AG10803 (cell line): Measurements from ENCODE around the gene FUNDC2.

Experiments
- DNase-seq: peaks from one replicate; pipeline ENCODE4 v3.0.0; 2010; ENCODE audit warnings: low read depth
- H3K4me3 ChIP-seq: 2 replicates; pipeline ENCODE4 v1.5.1; 2011; ENCODE audit warnings: mild to moderate bottlenecking, low read length, control low read depth
- TF ChIP-seq, protein P1 (sequence below): conservative IDR thresholded peaks from 2 replicates; pipeline ENCODE4 v1.5.1; 2011; ENCODE audit warnings: mild to moderate bottlenecking, low read length, control low read depth, inconsistent platforms

The FUNDC2 gene

DNA sequence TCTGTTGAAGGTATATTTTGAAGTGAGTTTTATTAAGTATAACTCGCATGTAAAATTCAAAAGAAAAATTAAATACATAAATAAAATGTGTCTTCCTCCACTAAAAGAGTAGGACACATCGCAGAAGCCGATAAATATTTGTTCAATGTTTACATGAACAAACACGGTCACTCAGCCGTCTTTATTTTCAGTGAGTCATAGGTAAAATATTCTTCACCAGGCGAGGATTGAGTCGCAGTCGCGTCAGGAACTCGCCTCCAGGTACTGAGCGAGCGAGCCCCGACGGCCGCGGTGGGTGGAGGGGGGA is 271 bp upstream of the FUNDC2 start:
- H3K4me3 ChIP-seq, result peak overlapping the region; percentile 76
- no peak for DNase-seq
- TF ChIP-seq, protein P1, sequence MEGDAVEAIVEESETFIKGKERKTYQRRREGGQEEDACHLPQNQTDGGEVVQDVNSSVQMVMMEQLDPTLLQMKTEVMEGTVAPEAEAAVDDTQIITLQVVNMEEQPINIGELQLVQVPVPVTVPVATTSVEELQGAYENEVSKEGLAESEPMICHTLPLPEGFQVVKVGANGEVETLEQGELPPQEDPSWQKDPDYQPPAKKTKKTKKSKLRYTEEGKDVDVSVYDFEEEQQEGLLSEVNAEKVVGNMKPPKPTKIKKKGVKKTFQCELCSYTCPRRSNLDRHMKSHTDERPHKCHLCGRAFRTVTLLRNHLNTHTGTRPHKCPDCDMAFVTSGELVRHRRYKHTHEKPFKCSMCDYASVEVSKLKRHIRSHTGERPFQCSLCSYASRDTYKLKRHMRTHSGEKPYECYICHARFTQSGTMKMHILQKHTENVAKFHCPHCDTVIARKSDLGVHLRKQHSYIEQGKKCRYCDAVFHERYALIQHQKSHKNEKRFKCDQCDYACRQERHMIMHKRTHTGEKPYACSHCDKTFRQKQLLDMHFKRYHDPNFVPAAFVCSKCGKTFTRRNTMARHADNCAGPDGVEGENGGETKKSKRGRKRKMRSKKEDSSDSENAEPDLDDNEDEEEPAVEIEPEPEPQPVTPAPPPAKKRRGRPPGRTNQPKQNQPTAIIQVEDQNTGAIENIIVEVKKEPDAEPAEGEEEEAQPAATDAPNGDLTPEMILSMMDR, result no peak

DNA sequence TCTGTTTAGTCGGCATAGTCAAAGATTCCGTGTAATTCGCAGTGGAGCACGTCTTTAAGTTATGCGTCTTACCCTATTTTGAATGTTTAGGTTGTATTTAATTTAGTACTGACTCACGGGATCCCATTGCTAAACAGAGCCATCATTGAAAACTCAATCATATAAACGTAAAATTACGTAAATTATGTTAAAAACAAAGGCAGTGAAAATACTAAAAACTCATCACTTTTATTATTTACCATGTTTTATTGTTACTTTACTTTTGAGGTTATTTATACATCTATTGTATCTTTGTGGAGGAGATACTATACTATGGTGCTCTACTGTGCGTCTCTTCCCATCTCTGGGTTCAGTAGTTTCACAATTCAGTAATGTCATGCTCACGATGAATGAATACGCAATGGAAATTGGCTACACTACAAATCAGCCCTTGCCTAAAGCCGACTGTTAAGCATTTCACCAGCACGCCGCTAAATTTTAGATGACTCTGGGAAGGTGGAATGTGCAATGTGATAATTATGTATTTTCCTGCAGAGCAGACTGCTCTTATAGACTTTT is 944 bp downstream of the FUNDC2 start:
- peak overlapping the region; percentile 76 for H3K4me3 ChIP-seq
- DNase-seq, result peak; percentile 76
- TF ChIP-seq, protein P1, result no peak

DNA sequence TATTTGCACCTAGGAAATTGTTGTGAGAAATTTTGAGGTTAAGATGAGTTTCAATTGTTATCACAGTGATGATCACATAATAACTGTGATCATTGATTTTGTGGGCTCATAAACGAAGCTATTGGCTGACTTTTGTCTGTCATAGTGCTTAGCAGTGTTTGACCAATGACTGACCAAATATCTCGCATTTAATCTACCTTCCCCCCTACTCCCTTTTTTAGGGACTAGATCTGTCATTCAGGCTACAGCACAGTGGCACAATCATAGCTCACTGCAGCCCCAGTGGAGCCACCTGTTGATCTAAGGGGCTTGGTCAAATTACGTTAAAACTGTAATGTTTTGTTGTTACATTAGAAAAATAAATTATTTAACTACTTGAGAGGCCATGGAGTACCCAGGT is 1.5 kb downstream of the FUNDC2 start:
- TF ChIP-seq, protein P1, result no peak
- DNase-seq, result no peak
- H3K4me3 ChIP-seq, result peak overlapping the region; percentile 76

DNA sequence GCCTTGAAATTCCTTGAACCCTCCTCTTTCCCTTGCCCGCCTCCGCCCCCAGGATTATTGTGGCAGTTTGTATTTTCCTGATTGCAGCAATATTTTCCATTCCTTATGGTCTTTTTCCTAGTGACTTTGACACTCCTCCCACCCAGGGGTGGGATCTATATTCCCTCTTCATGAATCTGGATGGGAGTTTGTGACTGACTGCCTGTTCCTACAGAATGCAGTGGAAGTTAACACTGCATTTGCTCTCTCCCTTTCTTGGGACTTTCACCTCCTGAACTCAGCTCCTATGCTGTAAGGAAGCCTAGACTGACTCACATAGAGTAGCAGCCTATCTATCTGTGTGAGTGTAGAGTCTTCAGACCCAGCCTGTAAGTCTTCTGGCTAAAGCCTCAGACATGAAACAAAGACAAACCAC is 2.2 kb downstream of the FUNDC2 start:
- H3K4me3 ChIP-seq, result no peak overlapping the region

DNA sequence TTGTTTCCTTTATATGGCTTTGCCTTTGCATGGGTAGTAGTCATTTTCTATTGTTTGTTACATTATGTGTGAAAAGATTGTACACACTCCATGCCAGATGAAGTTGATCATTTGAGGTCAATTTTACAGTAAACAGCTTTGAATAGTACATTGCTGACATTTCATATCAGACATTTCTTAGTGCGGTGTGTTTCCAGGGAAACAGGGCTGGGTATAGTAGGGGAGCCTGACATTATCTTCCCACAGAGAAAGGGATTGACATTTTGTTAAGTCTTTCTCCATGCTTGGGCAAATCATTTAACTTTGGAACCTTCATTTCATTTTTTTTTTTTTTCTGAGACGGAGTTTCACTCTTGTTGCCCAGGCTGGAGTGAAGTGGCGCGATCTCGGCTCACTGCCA is 5.0 kb downstream of the FUNDC2 start:
- TF ChIP-seq, protein P1, result no peak
- no peak overlapping the region for H3K4me3 ChIP-seq
- no peak for DNase-seq

More for the DNA sequence above, 2.2 kb downstream of the FUNDC2 start:
- DNase-seq, result peak; percentile 44
- TF ChIP-seq, protein P1, result no peak

DNA sequence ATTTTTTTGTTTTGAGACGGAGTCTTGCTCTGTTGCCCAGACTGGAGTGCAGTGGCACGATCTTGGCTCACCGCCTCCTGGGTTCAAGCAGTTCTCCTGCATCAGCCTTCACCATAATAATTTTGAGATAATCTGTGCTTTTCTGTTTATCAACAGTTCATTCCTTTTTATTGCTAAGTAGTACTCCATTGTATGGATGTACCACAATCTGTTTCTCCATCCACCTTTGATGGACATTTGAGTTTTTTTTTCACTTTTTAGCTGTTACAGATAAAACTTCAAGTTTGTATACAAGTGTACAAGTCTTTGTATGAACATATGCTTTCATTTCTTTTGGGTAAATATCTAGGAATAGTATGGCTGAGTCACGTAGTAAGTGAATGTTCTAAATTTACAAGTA is 9.0 kb downstream of the FUNDC2 start:
- TF ChIP-seq, protein P1, result no peak
- H3K4me3 ChIP-seq, result no peak overlapping the region
- DNase-seq, result no peak

DNA sequence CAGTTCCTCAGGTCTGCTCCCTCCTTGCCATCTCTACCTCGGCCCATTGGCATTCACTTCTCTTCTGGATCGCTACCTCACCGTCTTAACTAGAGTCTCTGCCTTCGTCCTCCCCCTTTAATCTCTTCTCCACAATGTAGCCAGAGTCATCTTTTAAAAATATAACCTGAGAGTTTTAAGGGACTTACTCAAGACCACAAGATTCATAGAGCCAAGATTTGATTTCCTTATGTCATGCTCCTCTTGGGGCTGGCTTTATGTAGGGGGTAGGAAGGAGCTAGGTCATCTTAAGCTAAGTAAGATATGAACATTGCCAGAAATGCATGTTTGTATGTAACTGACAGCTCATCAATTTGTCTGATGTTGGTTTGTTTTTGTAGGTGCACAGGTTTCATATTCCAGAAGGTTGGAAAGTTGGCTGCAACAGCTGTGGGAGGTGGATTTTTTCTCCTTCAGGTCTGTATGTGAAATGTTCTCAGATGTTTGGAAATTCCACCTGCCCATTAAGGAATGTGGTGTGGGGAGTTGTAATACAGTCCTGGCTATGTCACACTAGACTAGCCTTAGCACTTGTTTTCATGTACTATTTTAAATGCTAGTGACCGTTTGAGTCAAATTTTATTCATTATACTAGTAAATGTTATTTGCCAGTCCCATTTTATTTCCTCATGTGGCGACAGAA is 19.6 kb downstream of the FUNDC2 start:
- TF ChIP-seq, protein P1, result no peak
- H3K4me3 ChIP-seq, result no peak overlapping the region
- DNase-seq, result no peak
